H1 (cell line): Measurements from ENCODE around the gene INCENP. TPM values are rescaled to one million over a fixed set of nuclear protein-coding genes. Genes with fewer than 3 reads are reported as not detected.

Experiments used
- CTCF ChIA-PET: fragments of 300-600 bp; sonication (Branson Sonifier 250); formaldehyde crosslinking; loops from one replicate; lab custom pipeline; 2021; ENCODE audit not compliant: partially characterized antibody; lab: Charles Lee
- POLR2A ChIA-PET: fragments of 300-600 bp; sonication (Branson Sonifier 250); formaldehyde crosslinking; loops from one replicate; lab custom pipeline; 2021; ENCODE audit warnings: inconsistent platforms; ENCODE audit not compliant: partially characterized antibody; lab: Charles Lee
- DNase-seq, 2 experiments: peaks; one replicate each; pipeline versions ENCODE4 v3.0.0 to v3.0.0-alpha.2; 2010 to 2022; ENCODE audit warnings: low spot score in 2 of 2, low read depth in 1 of 2, mixed read lengths in 1 of 2
- FAIRE-seq: peaks from 2 replicates; lab custom pipeline; 2011; peaks lifted over from hg19 to GRCh38; lab: Jason Lieb, UNC
- H2AFZ ChIP-seq: 2 replicates; pipeline ENCODE4 v1.8.1; 2012; ENCODE audit warnings: low read length, inconsistent platforms
- H2AK5ac ChIP-seq: 2 replicates; pipeline ENCODE4 v1.6.1; 2013; ENCODE audit warnings: low read depth, low read length
- H2BK120ac ChIP-seq: replicated peaks from 2 replicates; pipeline ENCODE3; 2013; ENCODE audit warnings: low read depth, low read length, inconsistent platforms
- H2BK12ac ChIP-seq: 2 replicates; pipeline ENCODE4 v1.6.1; 2013; ENCODE audit warnings: low read depth, low read length
- H2BK15ac ChIP-seq: 2 replicates; pipeline ENCODE4 v1.6.1; 2013; ENCODE audit warnings: low read length
- H2BK20ac ChIP-seq: 2 replicates; pipeline ENCODE4 v1.6.1; 2013; ENCODE audit warnings: low read length
- H2BK5ac ChIP-seq: 2 replicates; pipeline ENCODE4 v1.6.1; 2013; ENCODE audit warnings: low read depth, low read length
- H3K14ac ChIP-seq: 2 replicates; pipeline ENCODE4 v1.6.1; 2013; ENCODE audit warnings: inconsistent platforms; ENCODE audit not compliant: insufficient read length
- H3K18ac ChIP-seq: 2 replicates; pipeline ENCODE4 v1.6.1; 2013; ENCODE audit warnings: low read length; ENCODE audit errors: extremely low read depth
- H3K23ac ChIP-seq: 2 replicates; pipeline ENCODE4 v1.6.1; 2013; ENCODE audit warnings: inconsistent platforms; ENCODE audit not compliant: insufficient read length
- H3K23me2 ChIP-seq: 2 replicates; pipeline ENCODE4 v1.6.1; 2013; ENCODE audit warnings: low read depth, low read length
- H3K27ac ChIP-seq: 2 replicates; pipeline ENCODE4 v1.6.1; 2011; ENCODE audit warnings: low read depth, low read length, inconsistent platforms
- H3K27me3 ChIP-seq, 4 experiments: replicated peaks in 1 of 4; 1 replicate in 1 of 4; 2 replicates in 3 of 4; pipeline versions ENCODE4 v1.6.1 to v1.8.1; 2011 to 2013; ENCODE audit warnings: low read length in 3 of 4, mild to moderate bottlenecking in 3 of 4, inconsistent platforms in 2 of 4, mixed read lengths in 2 of 4, moderate library complexity in 1 of 4; ENCODE audit not compliant: control insufficient read depth in 3 of 4, insufficient read depth in 3 of 4; ENCODE audit errors: extremely low read depth in 1 of 4
- H3K36me3 ChIP-seq, 4 experiments: 2 replicates each; pipeline versions ENCODE4 v1.6.1 to v1.8.1; 2011 to 2013; ENCODE audit warnings: mild to moderate bottlenecking in 4 of 4, low read length in 3 of 4, moderate library complexity in 2 of 4, control low read depth in 1 of 4, inconsistent platforms in 1 of 4; ENCODE audit not compliant: insufficient read depth in 4 of 4, control insufficient read depth in 2 of 4
- H3K4ac ChIP-seq: replicated peaks from 2 replicates; pipeline ENCODE3; 2013; ENCODE audit warnings: low read length, low read depth, mixed read lengths, inconsistent platforms; ENCODE audit not compliant: insufficient read length
- H3K4me1 ChIP-seq, 4 experiments: replicated peaks in 1 of 4; 1 replicate in 1 of 4; 2 replicates in 3 of 4; pipeline versions ENCODE4 v1.6.1 to v1.8.1; 2011 to 2013; ENCODE audit warnings: low read length in 3 of 4, inconsistent platforms in 2 of 4, mixed read lengths in 1 of 4; ENCODE audit not compliant: insufficient read depth in 4 of 4, control insufficient read depth in 3 of 4
- H3K4me2 ChIP-seq, 2 experiments: 2 replicates each; pipeline versions ENCODE4 v1.6.1 to v1.8.1; 2011 to 2013; ENCODE audit warnings: low read depth in 2 of 2, low read length in 2 of 2, control low read depth in 1 of 2, inconsistent platforms in 1 of 2, mild to moderate bottlenecking in 1 of 2; ENCODE audit not compliant: insufficient read depth in 1 of 2
- H3K4me3 ChIP-seq, 4 experiments: fragments of 200-600, 300-600 bp in 1 of 4; sonication (generic), shearing (Covaris generic), sonication (Bioruptor Twin) in 1 of 4; 2 replicates each; pipeline versions ENCODE4 v1.5.1 to v1.8.1; 2011 to 2016; ENCODE audit warnings: low read length in 4 of 4, low read depth in 3 of 4, control low read depth in 2 of 4, inconsistent platforms in 2 of 4, mild to moderate bottlenecking in 2 of 4, mixed read lengths in 1 of 4, moderate library complexity in 1 of 4; ENCODE audit not compliant: insufficient read depth in 2 of 4; ENCODE audit errors: extremely low read depth in 1 of 4
- H3K56ac ChIP-seq: replicated peaks from 2 replicates; pipeline ENCODE3; 2013; ENCODE audit warnings: low read depth, mild to moderate bottlenecking, mixed read lengths, low read length, inconsistent platforms; ENCODE audit not compliant: insufficient read length
- H3K79me1 ChIP-seq: 2 replicates; pipeline ENCODE4 v1.6.1; 2013; ENCODE audit warnings: low read depth, low read length, control low read depth
- H3K79me2 ChIP-seq, 2 experiments: 2 replicates each; pipeline versions ENCODE4 v1.6.1 to v1.8.1; 2012 to 2013; ENCODE audit warnings: low read length in 2 of 2, mild to moderate bottlenecking in 2 of 2, inconsistent platforms in 1 of 2; ENCODE audit not compliant: insufficient read depth in 2 of 2, control insufficient read depth in 1 of 2
- H3K9ac ChIP-seq, 4 experiments: replicated peaks in 1 of 4; 1 replicate in 1 of 4; 2 replicates in 3 of 4; pipeline versions ENCODE4 v1.6.1 to v1.8.1; 2011 to 2013; ENCODE audit warnings: low read depth in 3 of 4, low read length in 3 of 4, control low read depth in 2 of 4, mild to moderate bottlenecking in 2 of 4, moderate library complexity in 2 of 4, inconsistent platforms in 1 of 4; ENCODE audit errors: extremely low read depth in 1 of 4
- H3K9me3 ChIP-seq, 2 experiments: 2 replicates each; pipeline versions ENCODE4 v1.6.1 to v1.8.1; 2012 to 2013; ENCODE audit warnings: mild to moderate bottlenecking in 2 of 2, moderate library complexity in 2 of 2, control low read depth in 1 of 2, inconsistent platforms in 1 of 2, low read depth in 1 of 2, low read length in 1 of 2, mixed read lengths in 1 of 2; ENCODE audit not compliant: insufficient read depth in 2 of 2
- H4K20me1 ChIP-seq, 2 experiments: replicated peaks in 1 of 2; 2 replicates each; pipeline versions ENCODE3 to v1.8.1; 2011 to 2013; ENCODE audit warnings: inconsistent platforms in 2 of 2, low read length in 2 of 2, mild to moderate bottlenecking in 1 of 2; ENCODE audit not compliant: insufficient read depth in 2 of 2, control insufficient read depth in 1 of 2
- H4K5ac ChIP-seq: 2 replicates; pipeline ENCODE4 v1.6.1; 2013; ENCODE audit warnings: low read length, low read depth, mixed read lengths, inconsistent platforms; ENCODE audit not compliant: insufficient read length
- H4K8ac ChIP-seq: 2 replicates; pipeline ENCODE4 v1.8.0; 2013; ENCODE audit warnings: mild to moderate bottlenecking, moderate library complexity, low read length, inconsistent platforms; ENCODE audit not compliant: insufficient read depth; ENCODE audit errors: extremely low read depth
- H4K91ac ChIP-seq: replicated peaks from 2 replicates; pipeline ENCODE3; 2013; ENCODE audit warnings: low read length, mixed read lengths, inconsistent platforms; ENCODE audit not compliant: insufficient read length
- BACH1 ChIP-seq: IDR thresholded peaks from 2 replicates; pipeline ENCODE4 v1.6.1; 2012; ENCODE audit warnings: low read length, improper control_type of control experiment
- BCL11A ChIP-seq, 2 experiments: IDR thresholded peaks; one replicate each; pipeline ENCODE4 v1.6.1; 2011; ENCODE audit warnings: low read depth in 2 of 2, low read length in 2 of 2, mild to moderate bottlenecking in 2 of 2
- JUN ChIP-seq: IDR thresholded peaks from 2 replicates; pipeline ENCODE4 v1.6.1; 2011; ENCODE audit warnings: low read depth, mild to moderate bottlenecking, improper control_type of control experiment, low read length
- NRF1 ChIP-seq: IDR thresholded peaks from 2 replicates; pipeline ENCODE4 v1.6.1; 2011; ENCODE audit warnings: mild to moderate bottlenecking, low read depth, low read length, improper control_type of control experiment
- POLR2AphosphoS5 ChIP-seq: IDR thresholded peaks from 2 replicates; pipeline ENCODE4 v1.6.1; 2011; ENCODE audit warnings: low read depth, low read length
- SIX5 ChIP-seq: IDR thresholded peaks from 2 replicates; pipeline ENCODE4 v1.6.1; 2011; ENCODE audit warnings: mild to moderate bottlenecking, low read depth, low read length
- SP4 ChIP-seq: IDR thresholded peaks from 2 replicates; pipeline ENCODE4 v1.6.1; 2012; ENCODE audit warnings: low read length, inconsistent platforms
- SUZ12 ChIP-seq: fragments of 200-600 bp; sonication (generic); IDR thresholded peaks from 2 replicates; pipeline ENCODE4 v1.6.1; 2012; ENCODE audit warnings: mild to moderate bottlenecking, inconsistent platforms, low read length, moderate library complexity, mixed read lengths
- TEAD4 ChIP-seq: IDR thresholded peaks from 2 replicates; pipeline ENCODE4 v1.6.1; 2012; ENCODE audit warnings: low read depth, low read length, inconsistent platforms, mixed read lengths
- WGBS, 2 experiments: shearing (Covaris generic) in 1 of 2; methylation state at CpG; one replicate each; pipeline versions ENCODE4 v1.1.6 to v1.1.7; 2013 to 2015; ENCODE audit warnings: low lambda C conversion rate in 2 of 2, mixed read lengths in 2 of 2, inconsistent platforms in 1 of 2, low coverage in 1 of 2, missing lambda C conversion rate in 1 of 2; ENCODE audit not compliant: insufficient replicate concordance in 2 of 2, insufficient coverage in 1 of 2, insufficient read length in 1 of 2; ENCODE audit errors: extremely low coverage in 1 of 2, missing lambda C conversion rate in 1 of 2; 5-methylcytosine and 5-hydroxymethylcytosine counted together
- polyA plus RNA-seq, 7 experiments: library from polyadenylated mRNA; depleted of rRNA in 3 of 7; stranded (reverse) in 5 of 7; unstranded in 2 of 7; fragments of >200 nt in 5 of 7; fragments of 200-250 nt in 2 of 7; gene quantifications; 1 replicate in 5 of 7; 2 replicates in 1 of 7; 4 replicates in 1 of 7; pipeline versions ENCODE4 v1.2.1 to v1.2.3, GENCODE V29; 2011 to 2013; ENCODE audit warnings: missing spikeins in 2 of 7, mixed read lengths in 2 of 7
- total RNA-seq: library from RNA; stranded (reverse); fragmentation: NEBNext Ultra II Directional; extraction: Animal tissue kit (Norgen Biotek cat#: 25700); gene quantifications from 2 replicates; pipeline ENCODE4 v1.2.1, GENCODE V29; 2021

Gene INCENP
- total and polyA plus RNA-seq, 2 of the 8 experiments (the other 6 are each of a cell fraction or from before 2014, with no cell fraction given), result 25.4 to 132 TPM

DNA sequence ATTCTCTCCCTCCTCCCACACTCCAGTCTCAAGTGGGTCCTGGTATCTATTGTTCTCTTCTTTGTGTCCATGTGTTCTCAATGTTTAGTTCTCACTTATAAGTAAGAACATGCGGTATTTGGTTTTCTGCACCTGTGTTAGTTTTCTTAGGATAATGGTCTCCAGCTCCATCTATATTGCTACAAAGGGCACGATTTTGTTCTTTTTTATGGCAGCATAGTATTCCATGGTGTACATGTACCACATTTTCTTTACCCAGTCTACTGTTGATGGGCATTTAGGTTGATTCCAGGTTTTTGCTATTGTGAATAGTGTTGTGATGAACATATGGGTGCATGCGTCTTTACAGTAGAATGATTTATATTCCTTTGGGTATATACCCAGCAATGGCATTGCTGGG lies 4.2 kb upstream of the INCENP start:
- no peak overlapping the region for H4K8ac ChIP-seq
- no peak overlapping the region for H2BK5ac ChIP-seq
- ChIA-PET CTCF (interaction anchor here (0.8 to 4.3 kb wide), 6 partner anchors 11 to 221 kb away, joined by 3 to 34 read pairs (median 4); no protein-coding TSS in a partner anchor), POLR2A (no interaction called here)
- peaks cover 1% of the 10 kb centered on the region in 2 experiments for H4K20me1 ChIP-seq
- no peak overlapping the region for H2BK20ac ChIP-seq
- H4K91ac ChIP-seq, result no peak overlapping the region
- H2BK12ac ChIP-seq, result no peak overlapping the region
- H3K9ac ChIP-seq, result no peak overlapping the region
- H4K5ac ChIP-seq, result no peak overlapping the region
- peaks cover 5% of the 10 kb centered on the region for H3K23me2 ChIP-seq
- H3K79me2 ChIP-seq, result peaks cover 7% of the 10 kb centered on the region in 2 experiments
- peaks cover 0 to 11% of the 10 kb centered on the region in 2 experiments; a peak in 2 of 4 replicates for H3K9me3 ChIP-seq
- no peaks in the 10 kb centered on the region; the same call in 1 of the 2 replicates for H3K79me1 ChIP-seq
- no peak overlapping the region for H3K56ac ChIP-seq
- H3K23ac ChIP-seq, result no peak overlapping the region
- no peak overlapping the region for H2BK120ac ChIP-seq
- DNase-seq (no peak), FAIRE-seq (no peak)
- no peak overlapping the region for H3K4ac ChIP-seq
- H3K14ac ChIP-seq, result no peak overlapping the region
- no peak overlapping the region for H2AFZ ChIP-seq
- no peak overlapping the region for H3K27ac ChIP-seq
- H3K4me1 ChIP-seq, result no peaks in the 10 kb centered on the region; a peak in 2 of 7 replicates
- no peak overlapping the region for H3K4me2 ChIP-seq
- no peak overlapping the region for H2AK5ac ChIP-seq
- no peak overlapping the region for H3K18ac ChIP-seq
- no peak overlapping the region for H2BK15ac ChIP-seq
- WGBS, 2 experiments, result 84% methylated on average over 3 of the region's 3 CpGs; no CpG with 5 or more reads in 1 of the 2 experiments
- H3K4me3 ChIP-seq, result no peak overlapping the region
- TF ChIP-seq SP4 (no peak), SUZ12 (no peak), SIX5 (no peak), TEAD4 (no peak), BCL11A (IDR thresholded peaks at IDR 0.05; ENCODE audit: low read depth in 2 of 2, low read length in 2 of 2) (no peak), NRF1 (no peak), BACH1 (no peak), JUN (no peak), POLR2AphosphoS5 (no peak)
- H3K36me3 ChIP-seq, result no peaks in the 10 kb centered on the region
- no peaks in the 10 kb centered on the region for H3K27me3 ChIP-seq
